Upper lobe of left lung (tissue), 4 donors: ENCODE results near the gene RHCE.
"Not testable (repeated sequence)": the region's sequence is repeated elsewhere in the genome, so short reads cannot be mapped to it uniquely, and the experiment has no call there.

Experiments
- CTCF ChIP-seq, 6 experiments: fragments of 450-650 bp in 4 of 6; fragments of 200-600 bp in 2 of 6; sonication (generic) in 2 of 6; IDR thresholded peaks; one replicate each; pipeline ENCODE4 v1.5.1; 2016 to 2019; ENCODE audit warnings: antibody characterized with exemption in 6 of 6
- POLR2A ChIP-seq, 4 donors: fragments of 450-650 bp; IDR thresholded peaks; one replicate each; pipeline ENCODE4 v1.5.1; 2016 to 2017; ENCODE audit warnings: antibody characterized with exemption in 4 of 4, mild to moderate bottlenecking in 2 of 4

- TF ChIP-seq CTCF, POLR2A (IDR thresholded peaks at IDR 0.05): not testable (repeated sequence)
Observed at GRCh38 chr1:25378367-25378766, 42.3 kb downstream of the RHCE start.
